NCI-H2081 (cell line): ENCODE results near the gene UNC13B.

Experiments used
- DNase-seq, 2 experiments: peaks; one replicate each; lab custom pipeline; 2025; lab: John Stamatoyannopoulos, UW

The UNC13B gene

GRCh38 chr9:35335164-35335563, 173.4 kb downstream of the UNC13B start:
- no peak for DNase-seq

GRCh38 chr9:35338086-35338485, 176.3 kb downstream of the UNC13B start:
- no peak for DNase-seq

GRCh38 chr9:35338561-35339274, 176.9 kb downstream of the UNC13B start:
- DNase-seq, result no peak

GRCh38 chr9:35340046-35340445, 178.2 kb downstream of the UNC13B start:
- no peak for DNase-seq

- DNase-seq, result no peak
These were observed 179.2 kb downstream of the UNC13B start for GRCh38 chr9:35341021-35341420.

GRCh38 chr9:35341585-35341984, 179.8 kb downstream of the UNC13B start:
- peak; percentile 15 to 33 for DNase-seq

- DNase-seq, result no peak
These were observed 180.6 kb downstream of the UNC13B start for GRCh38 chr9:35342221-35342958.

DNA sequence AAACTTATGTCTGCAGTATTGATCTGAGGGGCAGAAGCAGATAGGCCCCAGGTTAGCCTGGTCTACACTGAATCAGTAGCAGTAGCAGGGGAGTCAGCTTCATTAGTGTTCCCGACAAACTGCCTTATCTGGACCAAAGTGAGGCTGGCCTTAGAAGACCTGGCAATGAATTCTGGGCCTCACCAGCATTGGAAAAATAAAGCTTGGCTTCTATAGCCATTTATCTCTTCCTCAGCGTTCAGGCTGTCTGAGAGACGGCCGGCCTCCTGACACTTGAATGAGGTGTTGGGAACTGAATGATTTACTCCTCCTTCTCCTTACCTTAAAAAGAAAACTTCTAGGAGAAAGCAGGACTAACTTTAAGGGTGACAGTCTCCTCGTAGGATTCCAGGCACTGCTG, 186.3 kb downstream of the UNC13B start:
- no peak for DNase-seq

- no peak for DNase-seq
These were observed 187.6 kb downstream of the UNC13B start for GRCh38 chr9:35349287-35349990.

DNA sequence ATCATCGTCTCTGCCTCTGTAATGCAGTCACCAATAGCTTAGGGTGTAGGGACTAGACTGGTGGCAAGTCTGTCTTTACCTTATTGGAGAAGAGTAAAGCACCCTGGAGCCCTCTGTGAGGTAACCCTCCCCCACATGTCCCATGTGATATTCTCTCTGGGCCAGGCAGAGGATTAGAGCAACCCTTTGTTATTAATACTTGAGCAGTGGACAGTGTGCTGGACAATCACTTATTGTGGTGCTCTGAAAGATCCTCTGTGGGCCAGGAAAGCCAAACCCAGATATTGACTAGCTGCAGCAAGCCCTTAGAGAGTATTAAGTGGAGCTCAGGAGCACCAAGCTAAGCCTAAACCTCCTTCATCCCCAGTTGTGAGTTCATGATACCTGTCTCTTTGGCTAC, 188.4 kb downstream of the UNC13B start:
- no peak for DNase-seq

- no peak for DNase-seq
These were observed 189.2 kb downstream of the UNC13B start for GRCh38 chr9:35350827-35351549.

- DNase-seq, result no peak
These were observed 192.0 kb downstream of the UNC13B start for GRCh38 chr9:35353731-35354365.

DNA sequence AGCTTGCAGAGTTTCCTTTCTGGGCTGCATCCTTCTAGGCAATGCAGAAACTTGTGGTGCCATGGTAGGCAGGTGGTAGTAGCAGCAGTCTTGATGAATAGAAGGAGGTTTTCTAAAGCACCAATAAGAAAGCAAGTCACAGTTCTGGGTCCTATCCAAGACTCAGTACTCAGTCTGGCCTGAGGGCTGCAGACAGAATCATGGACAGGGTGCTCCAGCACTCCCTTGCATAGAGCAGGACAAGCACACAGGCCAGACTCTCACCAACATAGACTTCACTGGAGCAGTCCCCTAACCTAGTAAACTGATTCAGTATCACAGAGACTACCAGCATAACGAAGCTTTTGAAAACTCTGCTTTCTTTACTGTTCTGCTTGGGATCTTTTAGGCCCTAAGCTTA, 194.1 kb downstream of the UNC13B start:
- no peak for DNase-seq

GRCh38 chr9:35357116-35357515, 195.3 kb downstream of the UNC13B start:
- DNase-seq, result peak in 1 of 2 experiments; percentile 12

DNA sequence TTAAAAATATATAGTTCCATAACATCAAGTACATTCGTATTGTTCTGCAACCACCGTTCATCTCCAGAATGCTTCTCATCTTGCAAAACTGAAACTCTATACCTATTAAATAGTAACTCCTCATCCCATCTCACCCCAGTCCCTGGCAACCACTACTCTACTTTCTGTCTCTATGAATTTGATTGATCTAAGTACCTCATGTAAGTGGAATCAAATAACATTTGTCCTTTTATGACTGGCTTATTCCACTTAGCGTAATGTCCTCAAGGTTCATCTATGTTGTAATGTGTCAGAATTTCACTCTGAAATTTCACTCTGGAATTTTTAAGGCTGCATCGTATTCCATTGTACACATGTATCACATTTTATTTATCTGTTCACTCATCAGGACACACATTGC, 196.0 kb downstream of the UNC13B start:
- no peak for DNase-seq

- DNase-seq, result peak in 1 of 2 experiments; percentile 40
These were observed 203.2 kb downstream of the UNC13B start for GRCh38 chr9:35364817-35365585.

DNA sequence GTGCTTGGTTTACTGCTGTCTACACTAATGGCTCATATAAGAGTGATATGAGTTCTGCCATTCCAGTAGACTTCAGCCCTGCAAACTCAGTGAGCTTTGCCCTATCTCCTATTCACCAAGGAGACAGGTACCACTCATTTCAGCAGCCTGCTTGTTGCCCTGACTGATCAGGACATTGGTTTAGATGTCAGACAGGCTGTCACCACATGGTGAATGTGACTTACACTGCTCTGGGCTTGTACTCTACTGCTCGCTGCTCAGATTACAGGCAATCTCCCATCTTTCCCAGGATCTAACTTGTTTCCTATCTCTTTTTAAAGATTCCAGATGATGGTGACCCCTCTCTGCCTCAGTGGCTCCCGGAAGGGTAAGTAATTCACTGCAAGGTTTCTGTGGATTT, 204.8 kb downstream of the UNC13B start:
- DNase-seq, result no peak

GRCh38 chr9:35367451-35367850, 205.6 kb downstream of the UNC13B start:
- DNase-seq, result no peak

GRCh38 chr9:35370241-35370640, 208.4 kb downstream of the UNC13B start:
- DNase-seq, result no peak

DNA sequence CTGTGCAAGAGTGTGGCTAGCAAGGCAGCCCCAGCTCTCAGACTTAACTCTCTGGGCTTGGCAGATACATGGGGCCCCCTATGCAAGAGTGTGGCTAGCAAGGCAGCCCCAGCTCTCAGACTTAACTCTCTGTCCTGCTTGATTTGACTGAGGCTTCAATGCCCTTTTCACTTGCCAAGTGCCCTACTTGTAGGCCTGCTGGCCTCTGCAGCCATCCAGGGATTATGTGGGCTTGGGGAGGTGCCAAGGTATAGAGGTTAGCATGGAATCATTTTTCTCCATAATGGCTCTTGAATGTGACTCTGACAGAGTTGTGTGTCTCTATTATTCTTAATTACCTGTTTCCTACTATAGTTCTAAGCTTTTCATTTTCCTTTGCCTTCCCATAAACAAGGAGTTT, 212.6 kb downstream of the UNC13B start:
- DNase-seq, result no peak

GRCh38 chr9:35374910-35375309, 213.1 kb downstream of the UNC13B start:
- DNase-seq, result no peak
